Measurements from ENCODE around the gene ZDHHC8.

The ZDHHC8 gene

GRCh38 chr22:20160041-20160440, 28.4 kb downstream of the ZDHHC8 start:
- no peak for DNase-seq (ENCODE audit: low read depth)

- DNase-seq (ENCODE audit: low read depth), result no peak
Observed at GRCh38 chr22:20164863-20165262, 33.3 kb downstream of the ZDHHC8 start.

GRCh38 chr22:20165421-20165820, 33.8 kb downstream of the ZDHHC8 start:
- no peak for DNase-seq (ENCODE audit: low read depth)

GRCh38 chr22:20165913-20166312, 34.3 kb downstream of the ZDHHC8 start:
- no peak for DNase-seq (ENCODE audit: low read depth)

GRCh38 chr22:20166703-20167102, 35.1 kb downstream of the ZDHHC8 start:
- no peak for DNase-seq (ENCODE audit: low read depth)

GRCh38 chr22:20167643-20168322, 36.2 kb downstream of the ZDHHC8 start:
- no peak for DNase-seq (ENCODE audit: low read depth)

GRCh38 chr22:20169253-20169822, 37.7 kb downstream of the ZDHHC8 start:
- no peak for DNase-seq (ENCODE audit: low read depth)

- no peak for DNase-seq (ENCODE audit: low read depth)
Observed at GRCh38 chr22:20170170-20170569, 38.6 kb downstream of the ZDHHC8 start.

GRCh38 chr22:20171288-20172140, 39.9 kb downstream of the ZDHHC8 start:
- DNase-seq (ENCODE audit: low read depth), result no peak

- no peak for DNase-seq (ENCODE audit: low read depth)
Observed at GRCh38 chr22:20172141-20172613, 40.6 kb downstream of the ZDHHC8 start.

GRCh38 chr22:20173246-20173645, 41.6 kb downstream of the ZDHHC8 start:
- DNase-seq (ENCODE audit: low read depth), result no peak

- DNase-seq (ENCODE audit: low read depth), result no peak
Observed at GRCh38 chr22:20173772-20174171, 42.2 kb downstream of the ZDHHC8 start.

GRCh38 chr22:20174785-20175596, 43.4 kb downstream of the ZDHHC8 start:
- DNase-seq (ENCODE audit: low read depth), result no peak

GRCh38 chr22:20175597-20175900, 43.9 kb downstream of the ZDHHC8 start:
- DNase-seq (ENCODE audit: low read depth), result no peak

GRCh38 chr22:20176421-20177085, 44.9 kb downstream of the ZDHHC8 start:
- DNase-seq (ENCODE audit: low read depth), result no peak

GRCh38 chr22:20177217-20177911, 45.8 kb downstream of the ZDHHC8 start:
- no peak for DNase-seq (ENCODE audit: low read depth)

- DNase-seq (ENCODE audit: low read depth), result no peak
Observed at GRCh38 chr22:20178075-20178914, 46.7 kb downstream of the ZDHHC8 start.

- DNase-seq (ENCODE audit: low read depth), result no peak
Observed at GRCh38 chr22:20178915-20179227, 47.3 kb downstream of the ZDHHC8 start.

- no peak for DNase-seq (ENCODE audit: low read depth)
Observed at GRCh38 chr22:20179455-20180244, 48.0 kb downstream of the ZDHHC8 start.

- no peak for DNase-seq (ENCODE audit: low read depth)
Observed at GRCh38 chr22:20180245-20180630, 48.6 kb downstream of the ZDHHC8 start.
